Hepatocyte (in vitro differentiated cells): ENCODE results near the gene CLN3. TPM values are rescaled to one million over a fixed set of nuclear protein-coding genes. Genes with fewer than 3 reads are reported as not detected.

Source experiments
- DNase-seq: peaks from one replicate; pipeline ENCODE4 v3.0.0-alpha.2; 2016; ENCODE audit warnings: low spot score
- H2AFZ ChIP-seq: fragments of 200-600 bp; sonication (generic); 2 replicates; pipeline ENCODE4 v1.6.0; 2016; ENCODE audit warnings: antibody characterized with exemption, mild to moderate bottlenecking
- H3K27ac ChIP-seq: fragments of 200-600 bp; sonication (generic); 2 replicates; pipeline ENCODE4 v1.5.1; 2016; ENCODE audit warnings: mild to moderate bottlenecking
- H3K27me3 ChIP-seq: fragments of 200-600 bp; sonication (generic); 2 replicates; pipeline ENCODE4 v1.6.1; 2016
- H3K36me3 ChIP-seq: fragments of 200-600 bp; sonication (generic); replicated peaks from 2 replicates; pipeline ENCODE4 v1.5.1; 2016; ENCODE audit warnings: low read depth; ENCODE audit not compliant: insufficient read depth
- H3K4me1 ChIP-seq: fragments of 200-600 bp; sonication (generic); 2 replicates; pipeline ENCODE4 v1.5.1; 2016; ENCODE audit warnings: mild to moderate bottlenecking, moderate library complexity; ENCODE audit not compliant: insufficient read depth
- H3K4me2 ChIP-seq: fragments of 200-600 bp; sonication (generic); 2 replicates; pipeline ENCODE4 v1.6.0; 2016
- H3K4me3 ChIP-seq: fragments of 200-600 bp; sonication (generic); 2 replicates; pipeline ENCODE4 v1.5.1; 2016; ENCODE audit warnings: mild to moderate bottlenecking
- H3K79me2 ChIP-seq: fragments of 200-600 bp; sonication (generic); 2 replicates; pipeline ENCODE4 v1.6.0; 2017; ENCODE audit warnings: mild to moderate bottlenecking
- H3K9me2 ChIP-seq: fragments of 200-600 bp; sonication (generic); replicated peaks from 2 replicates; pipeline ENCODE4 v1.6.0; 2017; ENCODE audit warnings: mild to moderate bottlenecking; ENCODE audit not compliant: insufficient read depth
- H3K9me3 ChIP-seq: fragments of 200-600 bp; sonication (generic); 2 replicates; pipeline ENCODE4 v1.5.1; 2016; ENCODE audit warnings: low read depth, mild to moderate bottlenecking
- H4K20me1 ChIP-seq: fragments of 200-600 bp; sonication (generic); 2 replicates; pipeline ENCODE4 v1.6.0; 2016; ENCODE audit warnings: mild to moderate bottlenecking; ENCODE audit not compliant: insufficient read depth, poor library complexity, severe bottlenecking
- EZH2 ChIP-seq: fragments of 200-600 bp; sonication (generic); IDR thresholded peaks from 2 replicates; pipeline ENCODE4 v1.6.1; 2016; ENCODE audit warnings: antibody characterized with exemption, mild to moderate bottlenecking, borderline replicate concordance
- EZH2phosphoT487 ChIP-seq: fragments of 200-600 bp; sonication (generic); IDR thresholded peaks from one replicate; pipeline ENCODE4 v1.6.1; 2018; ENCODE audit warnings: antibody characterized with exemption, mild to moderate bottlenecking, low read depth, moderate library complexity; ENCODE audit not compliant: unreplicated experiment, severe bottlenecking
- WGBS: methylation state at CpG from one replicate; pipeline ENCODE4 v1.1.6; 2016; ENCODE audit warnings: low lambda C conversion rate; ENCODE audit errors: missing lambda C conversion rate; 5-methylcytosine and 5-hydroxymethylcytosine counted together
- polyA plus RNA-seq: library from polyadenylated mRNA; unstranded; fragments of >200 nt; fragmentation: Nextera tagmentation; extraction: Ambion mirVana; gene quantifications from 2 replicates; pipeline ENCODE4 v1.2.1, GENCODE V29; 2016
- total RNA-seq: library from RNA; depleted of rRNA; stranded (reverse); fragments of >200 nt; gene quantifications from 2 replicates; pipeline ENCODE4 v1.2.3, GENCODE V29; 2014
- TF ChIP-seq, protein P1 (sequence below): fragments of 200-600 bp; sonication (generic); IDR thresholded peaks from 2 replicates; pipeline ENCODE4 v1.5.1; 2016; ENCODE audit warnings: antibody characterized with exemption, mild to moderate bottlenecking; ENCODE audit not compliant: poor library complexity

CLN3 gene
- total and polyA plus RNA-seq, 2 experiments from 2014 or later = 43.4 to 102 TPM

GRCh38 chr16:28524681-28525171 is 32.9 kb upstream of the CLN3 start:
- 87% methylated on average over 6 of the region's 6 CpGs for WGBS

GRCh38 chr16:28522792-28523191 is 30.9 kb upstream of the CLN3 start:
- H3K4me3 ChIP-seq = no peak overlapping the region
- H3K79me2 ChIP-seq = no peaks in the 10 kb centered on the region
- peaks cover 6% of the 10 kb centered on the region for H3K4me1 ChIP-seq
- no peaks in the 10 kb centered on the region for H4K20me1 ChIP-seq
- no peak overlapping the region for H3K4me2 ChIP-seq
- no peak overlapping the region for H3K27ac ChIP-seq
- H3K27me3 ChIP-seq = no peaks in the 10 kb centered on the region
- no peaks in the 10 kb centered on the region for H3K9me2 ChIP-seq
- no peaks in the 10 kb centered on the region for H3K9me3 ChIP-seq
- no peak for TF ChIP-seq EZH2
- TF ChIP-seq, protein P1, sequence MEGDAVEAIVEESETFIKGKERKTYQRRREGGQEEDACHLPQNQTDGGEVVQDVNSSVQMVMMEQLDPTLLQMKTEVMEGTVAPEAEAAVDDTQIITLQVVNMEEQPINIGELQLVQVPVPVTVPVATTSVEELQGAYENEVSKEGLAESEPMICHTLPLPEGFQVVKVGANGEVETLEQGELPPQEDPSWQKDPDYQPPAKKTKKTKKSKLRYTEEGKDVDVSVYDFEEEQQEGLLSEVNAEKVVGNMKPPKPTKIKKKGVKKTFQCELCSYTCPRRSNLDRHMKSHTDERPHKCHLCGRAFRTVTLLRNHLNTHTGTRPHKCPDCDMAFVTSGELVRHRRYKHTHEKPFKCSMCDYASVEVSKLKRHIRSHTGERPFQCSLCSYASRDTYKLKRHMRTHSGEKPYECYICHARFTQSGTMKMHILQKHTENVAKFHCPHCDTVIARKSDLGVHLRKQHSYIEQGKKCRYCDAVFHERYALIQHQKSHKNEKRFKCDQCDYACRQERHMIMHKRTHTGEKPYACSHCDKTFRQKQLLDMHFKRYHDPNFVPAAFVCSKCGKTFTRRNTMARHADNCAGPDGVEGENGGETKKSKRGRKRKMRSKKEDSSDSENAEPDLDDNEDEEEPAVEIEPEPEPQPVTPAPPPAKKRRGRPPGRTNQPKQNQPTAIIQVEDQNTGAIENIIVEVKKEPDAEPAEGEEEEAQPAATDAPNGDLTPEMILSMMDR = no peak
- no peak for TF ChIP-seq EZH2phosphoT487
- H3K36me3 ChIP-seq = no peaks in the 10 kb centered on the region
- no peak overlapping the region for H2AFZ ChIP-seq
- DNase-seq = no peak
- 93% methylated on average over 11 of the region's 11 CpGs for WGBS

More at GRCh38 chr16:28524681-28525171, 32.9 kb upstream of the CLN3 start:
- TF ChIP-seq, protein P1 = no peak
- TF ChIP-seq EZH2 = no peak
- H3K36me3 ChIP-seq = no peaks in the 10 kb centered on the region
- H3K4me3 ChIP-seq = no peak overlapping the region
- no peaks in the 10 kb centered on the region for H3K79me2 ChIP-seq
- H2AFZ ChIP-seq = no peak overlapping the region
- H3K4me1 ChIP-seq = peaks cover 6% of the 10 kb centered on the region
- no peaks in the 10 kb centered on the region for H3K9me3 ChIP-seq
- no peaks in the 10 kb centered on the region for H3K9me2 ChIP-seq
- DNase-seq = no peak
- H3K4me2 ChIP-seq = no peak overlapping the region
- no peak overlapping the region for H3K27ac ChIP-seq
- H4K20me1 ChIP-seq = no peaks in the 10 kb centered on the region
- no peaks in the 10 kb centered on the region for H3K27me3 ChIP-seq

- Histone ChIP-seq H3K9me2 (no peaks in the 10 kb centered on the region), H3K27me3 (no peaks in the 10 kb centered on the region), H4K20me1 (no peaks in the 10 kb centered on the region), H3K4me2 (no peak overlapping the region), H3K9me3 (no peaks in the 10 kb centered on the region), H3K4me1 (peaks cover 6% of the 10 kb centered on the region), H3K27ac (no peak overlapping the region), H2AFZ (no peak overlapping the region), H3K36me3 (no peaks in the 10 kb centered on the region), H3K4me3 (no peak overlapping the region), H3K79me2 (no peaks in the 10 kb centered on the region)
- WGBS = 91% methylated on average over 6 of the region's 6 CpGs
- DNase-seq = no peak
- TF ChIP-seq, protein P1 = no peak
- TF ChIP-seq EZH2phosphoT487 (no peak), EZH2 (no peak)
Observed at GRCh38 chr16:28521436-28521835, 29.6 kb upstream of the CLN3 start.

DNA sequence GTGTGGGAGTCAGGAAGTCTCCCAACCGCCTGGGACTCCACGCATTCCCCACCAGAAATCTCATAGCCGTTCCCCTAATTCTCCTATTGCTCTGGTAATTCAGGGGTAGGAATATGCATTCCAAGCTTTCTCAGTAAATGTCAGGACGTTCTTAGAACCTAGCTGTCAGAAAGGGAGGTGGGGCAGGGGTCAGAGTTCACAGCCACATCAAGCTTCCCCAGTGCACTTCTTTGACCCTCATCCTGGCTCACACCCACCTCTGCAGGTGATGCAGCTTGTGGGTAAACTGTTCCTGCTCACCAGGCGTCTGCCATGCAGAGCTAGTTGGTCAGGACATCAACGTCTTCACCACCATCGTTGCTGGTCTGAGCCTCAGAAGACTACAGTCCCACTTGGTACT is 28.8 kb upstream of the CLN3 start:
- no peak overlapping the region for H3K27ac ChIP-seq
- H3K36me3 ChIP-seq = no peaks in the 10 kb centered on the region
- H3K9me2 ChIP-seq = no peaks in the 10 kb centered on the region
- H3K4me3 ChIP-seq = no peak overlapping the region
- H4K20me1 ChIP-seq = no peaks in the 10 kb centered on the region
- no peaks in the 10 kb centered on the region for H3K9me3 ChIP-seq
- no peak for DNase-seq
- H3K79me2 ChIP-seq = no peaks in the 10 kb centered on the region
- no peaks in the 10 kb centered on the region for H3K27me3 ChIP-seq
- TF ChIP-seq EZH2 (no peak), EZH2phosphoT487 (no peak)
- TF ChIP-seq, protein P1 = no peak
- H3K4me1 ChIP-seq = peaks cover 2% of the 10 kb centered on the region
- no peak overlapping the region for H3K4me2 ChIP-seq
- no peak overlapping the region for H2AFZ ChIP-seq
- 80% methylated on average over 7 of the region's 7 CpGs for WGBS
